Measurements from ENCODE around the gene TDRD7.

TDRD7 gene

GRCh38 chr9:97545486-97545885 is 133.6 kb downstream of the TDRD7 start:
- H3K9me3 ChIP-seq (ENCODE audit: control extremely low read depth in 1 of 5, control insufficient read depth in 4 of 5, insufficient read depth in 2 of 5, low read depth in 1 of 5, low read length in 4 of 5): no peaks in the 10 kb centered on the region
- ChIA-PET POLR2A (no interaction called here), CTCF (interaction anchor here (1.5 kb wide), 1 partner anchor 76 kb away, joined by 3 read pairs; no protein-coding TSS in a partner anchor)
- no peak overlapping the region for H3K4me3 ChIP-seq (ENCODE audit: control insufficient read depth in 1 of 7, extremely low read depth in 1 of 7, insufficient read depth in 4 of 7, low read depth in 2 of 7, low read length in 6 of 7)
- H3K36me3 ChIP-seq (ENCODE audit: control insufficient read depth in 4 of 4, insufficient read depth in 4 of 4, low read length in 3 of 4): no peaks in the 10 kb centered on the region
- 96% methylated on average over 8 of the region's 8 CpGs for WGBS (ENCODE audit: insufficient coverage)
- H3K27ac ChIP-seq (ENCODE audit: insufficient read depth in 1 of 2, low read depth in 1 of 2, low read length in 2 of 2, poor library complexity in 1 of 2, severe bottlenecking in 2 of 2): no peak overlapping the region
- no peak for DNase-seq
- H3K27me3 ChIP-seq (replicated peaks in 2 of 5; ENCODE audit: control insufficient read depth in 4 of 5, insufficient read depth in 5 of 5, low read length in 4 of 5): no peaks in the 10 kb centered on the region
- no peaks in the 10 kb centered on the region for H3K4me1 ChIP-seq (ENCODE audit: control extremely low read depth in 1 of 4, control insufficient read depth in 4 of 4, insufficient read depth in 4 of 4, low read length in 3 of 4)
